GM20000 (cell line): Measurements from ENCODE around the gene ERMP1.

Experiments used
- DNase-seq: peaks from one replicate; pipeline ENCODE4 v3.0.0; 2012; ENCODE audit warnings: low spot score
- TF ChIP-seq, protein P1 (sequence below): IDR thresholded peaks from 2 replicates; pipeline ENCODE4 v1.5.1; 2012; ENCODE audit warnings: mild to moderate bottlenecking, control low read depth; ENCODE audit errors: extremely low read depth, missing control alignments

The ERMP1 gene

DNA sequence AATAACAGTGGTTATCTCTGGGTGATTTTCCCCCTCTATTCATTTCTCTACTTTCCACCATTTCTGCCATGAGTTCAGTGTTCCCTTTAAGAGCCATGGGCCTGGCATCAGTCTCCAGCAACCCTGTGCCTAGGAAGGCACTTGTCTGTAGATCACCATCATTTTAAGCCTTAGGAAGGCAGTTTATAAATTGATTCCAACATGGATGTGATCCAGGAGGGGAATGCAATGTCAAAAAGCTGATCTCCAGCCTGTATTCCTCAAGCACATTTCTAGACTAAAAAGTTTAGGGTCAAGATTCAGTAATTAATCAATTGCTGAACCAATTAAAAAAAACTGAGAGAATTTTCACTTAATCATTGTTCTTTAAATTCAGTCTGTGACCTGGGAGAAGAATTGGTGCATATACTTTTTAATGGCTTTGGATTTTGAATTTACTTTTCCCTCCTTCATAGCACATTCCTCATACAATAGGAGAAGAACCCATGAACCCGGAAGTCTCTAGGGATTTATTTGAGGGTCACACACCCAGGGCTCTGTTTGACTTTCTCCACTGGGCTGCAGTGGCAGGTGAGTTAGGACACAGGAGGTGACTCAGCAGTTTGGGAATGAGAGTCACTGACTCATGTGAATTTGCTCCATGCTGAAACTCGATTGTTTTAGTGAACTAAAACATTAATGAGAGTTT is 6.1 kb upstream of the ERMP1 start:
- TF ChIP-seq, protein P1, sequence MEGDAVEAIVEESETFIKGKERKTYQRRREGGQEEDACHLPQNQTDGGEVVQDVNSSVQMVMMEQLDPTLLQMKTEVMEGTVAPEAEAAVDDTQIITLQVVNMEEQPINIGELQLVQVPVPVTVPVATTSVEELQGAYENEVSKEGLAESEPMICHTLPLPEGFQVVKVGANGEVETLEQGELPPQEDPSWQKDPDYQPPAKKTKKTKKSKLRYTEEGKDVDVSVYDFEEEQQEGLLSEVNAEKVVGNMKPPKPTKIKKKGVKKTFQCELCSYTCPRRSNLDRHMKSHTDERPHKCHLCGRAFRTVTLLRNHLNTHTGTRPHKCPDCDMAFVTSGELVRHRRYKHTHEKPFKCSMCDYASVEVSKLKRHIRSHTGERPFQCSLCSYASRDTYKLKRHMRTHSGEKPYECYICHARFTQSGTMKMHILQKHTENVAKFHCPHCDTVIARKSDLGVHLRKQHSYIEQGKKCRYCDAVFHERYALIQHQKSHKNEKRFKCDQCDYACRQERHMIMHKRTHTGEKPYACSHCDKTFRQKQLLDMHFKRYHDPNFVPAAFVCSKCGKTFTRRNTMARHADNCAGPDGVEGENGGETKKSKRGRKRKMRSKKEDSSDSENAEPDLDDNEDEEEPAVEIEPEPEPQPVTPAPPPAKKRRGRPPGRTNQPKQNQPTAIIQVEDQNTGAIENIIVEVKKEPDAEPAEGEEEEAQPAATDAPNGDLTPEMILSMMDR, result no peak
- no peak for DNase-seq

DNA sequence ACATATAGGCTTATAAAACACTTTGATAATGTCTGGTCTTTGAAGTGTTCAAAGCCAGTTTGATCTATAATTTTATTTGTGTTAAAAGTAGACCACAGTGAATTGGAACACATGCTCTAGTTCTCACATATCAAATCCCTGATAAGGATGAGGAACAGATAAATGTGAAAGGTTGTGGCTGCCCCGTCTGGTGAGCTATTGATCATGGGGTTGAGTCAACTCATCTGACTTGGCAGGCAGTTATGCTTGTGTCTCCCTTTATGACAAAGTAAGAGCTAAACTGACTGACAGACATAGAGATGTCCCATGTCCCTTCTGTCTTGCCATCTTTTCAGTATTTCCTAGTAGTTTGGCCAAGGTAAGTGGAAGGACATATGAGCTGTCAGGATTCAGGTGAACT is 2.9 kb upstream of the ERMP1 start:
- TF ChIP-seq, protein P1, result no peak
- no peak for DNase-seq

DNA sequence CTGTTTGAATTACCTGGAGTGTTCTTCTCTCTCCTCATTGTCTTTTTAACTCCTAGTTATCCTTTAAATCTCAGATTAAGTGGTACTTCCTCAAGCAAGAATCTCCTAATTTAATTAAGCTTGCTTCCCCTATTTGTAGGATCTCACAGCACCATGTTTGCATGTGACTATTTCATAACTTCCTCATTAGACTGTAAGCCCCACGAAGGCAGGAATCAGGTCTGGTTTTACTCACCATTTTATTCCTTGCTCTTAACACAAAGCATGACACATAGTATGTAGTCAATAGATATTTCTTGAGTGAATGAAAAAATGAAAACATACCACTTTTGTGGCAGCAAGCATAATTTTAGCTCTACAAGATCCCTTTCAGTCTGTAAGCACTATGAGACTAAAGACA is 1.3 kb upstream of the ERMP1 start:
- TF ChIP-seq, protein P1, result no peak

DNA sequence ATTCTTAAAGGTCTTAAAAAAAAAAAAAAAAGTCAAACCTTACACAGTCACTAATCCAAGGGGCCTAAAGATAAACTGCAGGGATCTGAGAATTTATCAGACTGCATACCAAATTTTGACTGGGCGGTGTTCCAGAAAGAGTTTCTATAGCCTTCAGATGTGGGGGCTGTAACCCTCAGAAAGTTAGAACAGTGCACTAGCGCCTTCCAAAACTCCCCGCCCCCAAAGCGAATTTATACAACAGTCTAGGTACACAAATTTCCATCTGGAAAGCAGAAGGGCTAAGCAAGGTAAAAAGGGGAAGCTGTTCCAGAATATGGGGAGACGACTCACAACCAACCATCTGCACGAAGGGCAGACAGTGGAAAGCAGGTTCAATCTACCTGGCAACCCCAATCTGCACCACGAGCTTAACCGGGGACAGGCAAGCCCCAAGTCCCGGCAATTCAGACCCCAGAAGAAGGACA is 813 bp downstream of the ERMP1 start:
- TF ChIP-seq, protein P1, result no peak
- DNase-seq, result no peak

More for the DNA sequence above, 1.3 kb upstream of the ERMP1 start:
- DNase-seq, result no peak

DNA sequence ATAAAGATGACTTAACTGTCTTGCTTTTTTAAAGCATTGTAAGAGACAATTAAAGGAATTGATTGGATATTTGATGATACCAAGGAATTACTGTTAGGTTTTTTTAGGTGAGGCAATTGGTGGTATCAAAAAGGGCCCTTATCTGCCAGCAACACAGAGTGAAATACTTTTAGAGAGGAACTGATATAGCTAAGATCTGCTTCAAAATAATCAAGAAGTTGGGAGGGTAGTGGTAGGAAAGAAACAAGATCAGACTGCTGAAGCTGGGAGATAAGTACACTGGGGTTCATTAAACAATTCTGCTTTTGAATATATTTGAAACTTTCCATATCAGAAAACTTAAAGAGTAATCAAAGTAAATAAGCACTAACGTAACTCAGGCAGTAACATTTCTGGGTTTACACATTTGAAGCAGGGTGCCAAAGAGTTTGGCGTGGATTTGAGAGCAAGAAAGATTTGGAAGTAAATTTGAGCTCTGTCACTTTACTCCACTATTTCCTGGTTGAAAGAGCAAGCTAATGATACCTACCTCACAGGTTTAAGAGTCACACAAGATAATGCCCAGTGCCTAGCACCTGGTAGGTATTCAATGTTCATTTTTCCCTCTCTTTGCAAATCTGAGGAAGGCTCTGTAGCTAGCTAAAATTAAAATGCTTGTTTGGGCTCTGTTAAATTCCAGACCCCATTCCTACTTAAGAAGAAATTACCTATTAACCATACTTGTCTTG is 6.9 kb downstream of the ERMP1 start:
- TF ChIP-seq, protein P1, result no peak
- no peak for DNase-seq

DNA sequence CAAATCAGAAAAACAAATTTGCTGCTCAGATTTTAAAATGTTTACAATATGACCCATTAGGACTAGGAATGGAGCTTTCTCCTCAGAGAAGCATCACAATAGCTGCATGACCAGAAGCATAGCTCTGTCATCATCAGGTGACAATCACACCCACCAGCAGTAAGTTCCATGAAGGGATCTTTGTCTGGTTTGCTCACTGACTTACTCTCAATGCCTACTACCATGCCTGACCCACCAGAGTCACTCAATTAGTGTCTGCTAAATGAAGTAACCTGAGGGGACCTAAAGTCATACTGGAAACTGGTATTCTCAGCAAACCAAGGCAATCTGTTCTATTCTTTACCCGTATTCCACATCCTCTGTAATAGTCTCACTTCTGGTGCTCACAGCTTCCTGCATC is 7.7 kb downstream of the ERMP1 start:
- TF ChIP-seq, protein P1, result no peak
- DNase-seq, result no peak

DNA sequence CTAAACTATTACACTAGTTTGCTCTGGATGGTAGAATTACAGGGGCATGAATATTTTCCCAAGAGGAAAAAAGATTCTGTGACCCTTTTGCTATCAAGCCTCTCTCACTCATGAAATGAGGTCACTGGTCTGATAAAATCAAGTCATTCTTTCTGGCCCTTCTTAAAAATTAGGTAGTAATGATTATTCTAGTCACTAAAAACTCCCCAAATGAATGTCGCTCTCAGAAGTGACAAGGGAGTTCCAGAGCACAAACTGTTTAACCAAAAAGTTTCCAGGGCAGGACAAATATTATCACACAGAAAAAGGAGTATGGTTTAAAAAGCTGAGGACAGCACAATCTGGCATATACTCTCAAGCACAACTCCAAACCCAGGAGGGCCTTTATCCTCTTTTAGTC is 12.5 kb downstream of the ERMP1 start:
- TF ChIP-seq, protein P1, result no peak
- DNase-seq, result no peak
